SK-N-SH (cell line): ENCODE data around the gene LDLRAP1. TPM values are rescaled to one million over a fixed set of nuclear protein-coding genes. Genes with fewer than 3 reads are reported as not detected.

Source experiments
- CTCF ChIA-PET: fragments of 300-600, 350-600 bp; formaldehyde crosslinking; extraction: SDS; loops from one replicate; lab custom pipeline; 2021; lab: Yijun Ruan, JAX
- POLR2A ChIA-PET: fragments of 350-600 bp; sonication (Branson Sonifier 250); formaldehyde crosslinking; extraction: SDS; loops from one replicate; lab custom pipeline; 2020; ENCODE audit warnings: antibody characterized with exemption, inconsistent platforms; lab: Yijun Ruan, JAX
- DNase-seq: peaks from one replicate; pipeline ENCODE4 v3.0.0; 2012
- H2AFZ ChIP-seq: fragments of 200-600 bp; sonication (generic); 2 replicates; pipeline ENCODE4 v1.8.1; 2016; ENCODE audit warnings: antibody characterized with exemption, mild to moderate bottlenecking, low read depth
- H3F3A ChIP-seq: fragments of 200-600 bp; sonication (generic); replicated peaks from 2 replicates; pipeline ENCODE3; 2016; ENCODE audit warnings: antibody characterized with exemption, mild to moderate bottlenecking; ENCODE audit not compliant: insufficient read depth
- H3K27ac ChIP-seq, 2 experiments: fragments of 200-500 bp in 1 of 2; fragments of 200-600 bp in 1 of 2; sonication (Bioruptor generic) in 1 of 2; sonication (generic), shearing (Covaris generic) in 1 of 2; 2 replicates each; pipeline versions ENCODE4 v1.5.1 to v1.6.1; 2014 to 2016; ENCODE audit warnings: low read depth in 2 of 2, inconsistent platforms in 1 of 2, low read length in 1 of 2, mild to moderate bottlenecking in 1 of 2, mixed read lengths in 1 of 2
- H3K27me3 ChIP-seq: fragments of 200-600 bp; sonication (generic), shearing (Covaris generic); 2 replicates; pipeline ENCODE4 v1.6.1; 2016; ENCODE audit warnings: mixed run types; ENCODE audit not compliant: insufficient read depth
- H3K36me3 ChIP-seq, 2 experiments: fragments of 200-500 bp in 1 of 2; fragments of 200-600 bp in 1 of 2; sonication (Bioruptor generic) in 1 of 2; sonication (generic) in 1 of 2; replicated peaks in 1 of 2; 2 replicates each; pipeline versions ENCODE3 to v1.5.1; 2014 to 2016; ENCODE audit warnings: low read length in 1 of 2, mild to moderate bottlenecking in 1 of 2; ENCODE audit not compliant: insufficient read depth in 2 of 2, control insufficient read depth in 1 of 2
- H3K4me1 ChIP-seq, 2 experiments: fragments of 200-500 bp in 1 of 2; fragments of 200-600 bp in 1 of 2; sonication (Bioruptor generic) in 1 of 2; sonication (generic), shearing (Covaris generic) in 1 of 2; 2 replicates each; pipeline versions ENCODE4 v1.5.1 to v1.6.1; 2014 to 2016; ENCODE audit warnings: low read depth in 1 of 2, low read length in 1 of 2, mixed run types in 1 of 2; ENCODE audit not compliant: insufficient read depth in 2 of 2, control insufficient read depth in 1 of 2
- H3K4me2 ChIP-seq: fragments of 200-600 bp; sonication (generic), shearing (Covaris generic); 2 replicates; pipeline ENCODE4 v1.6.1; 2017; ENCODE audit warnings: mixed run types
- H3K4me3 ChIP-seq, 2 experiments: fragments of 200-500 bp in 1 of 2; fragments of 200-600 bp in 1 of 2; sonication (Bioruptor generic) in 1 of 2; sonication (generic), shearing (Covaris generic) in 1 of 2; 2 replicates each; pipeline versions ENCODE4 v1.5.1 to v1.8.1; 2014 to 2016; ENCODE audit warnings: low read depth in 2 of 2, inconsistent platforms in 1 of 2, low read length in 1 of 2, mild to moderate bottlenecking in 1 of 2, mixed read lengths in 1 of 2, moderate library complexity in 1 of 2
- H3K79me2 ChIP-seq: fragments of 200-600 bp; sonication (generic); 2 replicates; pipeline ENCODE4 v1.8.1; 2017; ENCODE audit warnings: mild to moderate bottlenecking; ENCODE audit not compliant: insufficient read depth
- H3K9ac ChIP-seq: fragments of 200-600 bp; sonication (generic); 2 replicates; pipeline ENCODE4 v1.6.1; 2017; ENCODE audit warnings: mixed run types
- H3K9me2 ChIP-seq: fragments of 200-600 bp; sonication (generic); 2 replicates; pipeline ENCODE4 v1.6.1; 2017; ENCODE audit warnings: mixed run types
- H3K9me3 ChIP-seq: fragments of 200-600 bp; sonication (generic); 2 replicates; pipeline ENCODE4 v1.6.1; 2017; ENCODE audit warnings: mixed run types, mild to moderate bottlenecking, moderate library complexity
- H4K20me1 ChIP-seq: fragments of 200-600 bp; sonication (generic); 2 replicates; pipeline ENCODE4 v1.6.1; 2017; ENCODE audit warnings: mild to moderate bottlenecking, mixed run types; ENCODE audit not compliant: insufficient read depth
- CHD2 ChIP-seq: fragments of 150-350 bp; IDR thresholded peaks from 2 replicates; pipeline ENCODE4 v1.6.1; 2018; ENCODE audit warnings: low read length; ENCODE audit not compliant: partially characterized antibody
- ELF1 ChIP-seq: IDR thresholded peaks from 2 replicates; pipeline ENCODE4 v1.4.0; 2012
- EP300 ChIP-seq, 2 experiments: IDR thresholded peaks; 2 replicates each; pipeline versions ENCODE4 v1.4.0 to v1.6.1; 2012; ENCODE audit warnings: borderline replicate concordance in 1 of 2, low read depth in 1 of 2, low read length in 1 of 2
- FOSL2 ChIP-seq: IDR thresholded peaks from 2 replicates; pipeline ENCODE4 v1.4.0; 2012; ENCODE audit warnings: low read depth, mild to moderate bottlenecking, moderate library complexity, borderline replicate concordance
- FOXM1 ChIP-seq: IDR thresholded peaks from 2 replicates; pipeline ENCODE4 v1.4.0; 2012; ENCODE audit warnings: low read depth, mild to moderate bottlenecking
- GATA2 ChIP-seq: sonication (generic); formaldehyde crosslinking; IDR thresholded peaks from 2 replicates; pipeline ENCODE4 v1.5.0; 2020; ENCODE audit warnings: mild to moderate bottlenecking, missing genetic modification reagents
- MEF2A ChIP-seq: IDR thresholded peaks from 2 replicates; pipeline ENCODE4 v1.4.0; 2012; ENCODE audit warnings: low read depth, borderline replicate concordance
- PBX3 ChIP-seq: IDR thresholded peaks from 2 replicates; pipeline ENCODE4; 2012
- POLR2AphosphoS5 ChIP-seq: IDR thresholded peaks from 2 replicates; pipeline ENCODE4 v1.6.1; 2012; ENCODE audit warnings: low read depth, low read length
- RAD21 ChIP-seq: IDR thresholded peaks from 2 replicates; pipeline ENCODE4 v1.6.1; 2012; ENCODE audit warnings: mild to moderate bottlenecking, low read length
- REST ChIP-seq: IDR thresholded peaks from 2 replicates; pipeline ENCODE4 v1.6.1; 2012; ENCODE audit warnings: mild to moderate bottlenecking, low read depth, low read length, moderate library complexity
- RXRA ChIP-seq: IDR thresholded peaks from 2 replicates; pipeline ENCODE4 v1.4.0; 2012; ENCODE audit warnings: low read depth, mild to moderate bottlenecking, borderline replicate concordance
- SIN3A ChIP-seq: IDR thresholded peaks from 2 replicates; pipeline ENCODE4 v1.6.1; 2012; ENCODE audit warnings: low read depth, mild to moderate bottlenecking, low read length, moderate library complexity, borderline replicate concordance
- SMC3 ChIP-seq: IDR thresholded peaks from 2 replicates; pipeline ENCODE4 v1.6.1; 2012; ENCODE audit warnings: low read depth, low read length, improper control_type of control experiment
- TCF12 ChIP-seq: IDR thresholded peaks from 2 replicates; pipeline ENCODE4 v1.4.0; 2012
- USF1 ChIP-seq: IDR thresholded peaks from 2 replicates; pipeline ENCODE4 v1.4.0; 2012; ENCODE audit warnings: low read depth, borderline replicate concordance
- WGBS: methylation state at CpG from one replicate; pipeline ENCODE4 v1.1.6; 2017; ENCODE audit warnings: low lambda C conversion rate; 5-methylcytosine and 5-hydroxymethylcytosine counted together
- polyA plus RNA-seq, 3 experiments: library from polyadenylated mRNA; depleted of rRNA; stranded (reverse); fragments of >200 nt; gene quantifications; 2 replicates each; pipeline ENCODE4 v1.2.3, GENCODE V29; 2012
- TF ChIP-seq, protein P1 (sequence below): fragments of 150-350 bp; IDR thresholded peaks from 2 replicates; pipeline ENCODE4 v1.6.1; 2017; ENCODE audit warnings: antibody characterized with exemption, low read length, low read depth, borderline replicate concordance

The LDLRAP1 gene
- polyA plus RNA-seq, 1 of the 3 experiments (the other 2 are of a cell fraction), result 19.1 TPM

GRCh38 chr1:25568090-25568833 is 24.9 kb downstream of the LDLRAP1 start:
- peaks cover 7% of the 10 kb centered on the region for H3F3A ChIP-seq
- peak overlapping the region; percentile 26; the same call in 1 of the 2 replicates for H3K4me2 ChIP-seq
- 83% methylated on average over 18 of the region's 21 CpGs for WGBS
- DNase-seq, result no peak
- H3K4me1 ChIP-seq, result peaks cover 0 to 11% of the 10 kb centered on the region in 2 experiments; a peak in 3 of 4 replicates
- no peaks in the 10 kb centered on the region for H4K20me1 ChIP-seq
- H2AFZ ChIP-seq, result no peak overlapping the region
- no peaks in the 10 kb centered on the region for H3K27me3 ChIP-seq
- H3K79me2 ChIP-seq, result no peaks in the 10 kb centered on the region
- no peak overlapping the region for H3K4me3 ChIP-seq
- TF ChIP-seq USF1, result no peak
- no peaks in the 10 kb centered on the region for H3K9me2 ChIP-seq
- H3K27ac ChIP-seq, result peak overlapping the region in 1 of 2 experiments; percentile 27; a peak in 1 of 4 replicates
- POLR2A ChIA-PET, result no interaction called here
- H3K36me3 ChIP-seq, result peaks cover 0 to 4% of the 10 kb centered on the region in 2 experiments
- H3K9me3 ChIP-seq, result no peaks in the 10 kb centered on the region
- CTCF ChIA-PET, result interaction anchor here (1.4 kb wide), 1 partner anchor 13 kb away, joined by 3 read pairs; no protein-coding TSS in a partner anchor
- no peak overlapping the region for H3K9ac ChIP-seq

DNA sequence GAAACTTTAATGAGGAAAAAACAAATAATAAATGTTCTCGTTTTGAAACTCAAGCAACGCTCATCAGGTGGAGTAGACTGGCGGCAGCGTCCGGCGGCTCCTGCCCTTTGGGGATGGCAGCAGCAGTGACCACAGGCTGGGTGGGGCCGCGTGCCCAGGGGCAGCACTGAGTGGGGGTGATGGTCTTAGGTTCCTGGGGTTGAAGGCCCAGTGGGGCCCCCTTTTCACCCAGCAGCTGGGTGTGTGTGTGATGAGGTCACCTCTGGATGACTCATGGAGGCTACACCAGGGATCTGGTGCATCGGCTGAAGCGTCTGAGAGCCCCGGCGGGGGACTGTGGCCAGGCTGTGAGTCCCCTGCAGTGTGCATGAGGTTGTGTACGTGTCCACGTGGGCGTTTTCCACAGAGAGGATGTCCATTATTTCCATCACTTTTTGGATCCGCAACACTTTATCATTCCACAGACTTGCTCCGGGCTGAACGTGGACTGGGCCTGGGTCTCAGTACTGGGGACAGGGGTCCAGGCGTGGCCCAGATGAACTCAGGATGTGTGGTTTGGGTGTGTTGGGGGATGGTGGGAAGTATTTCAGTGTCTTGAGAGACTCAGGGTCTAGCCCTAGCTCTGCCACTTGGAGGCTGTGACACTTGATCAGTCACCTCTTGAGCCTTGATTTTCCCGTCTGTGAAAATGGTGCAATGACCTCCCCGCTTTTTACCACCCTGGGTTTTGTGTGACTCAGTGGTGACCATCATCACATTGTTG is 25.6 kb downstream of the LDLRAP1 start:
- peaks cover 5 to 11% of the 10 kb centered on the region in 2 experiments; a peak in 3 of 4 replicates for H3K4me1 ChIP-seq
- H3K9me2 ChIP-seq, result no peaks in the 10 kb centered on the region
- H3K9me3 ChIP-seq, result no peaks in the 10 kb centered on the region
- 63% methylated on average over 15 of the region's 21 CpGs for WGBS
- DNase-seq, result no peak
- peak overlapping the region; percentile 26; the same call in 1 of the 2 replicates for H3K4me2 ChIP-seq
- H3K27me3 ChIP-seq, result no peaks in the 10 kb centered on the region
- H3K36me3 ChIP-seq, result peaks cover 0 to 4% of the 10 kb centered on the region in 2 experiments
- no peak overlapping the region for H3K9ac ChIP-seq
- H2AFZ ChIP-seq, result no peak overlapping the region
- H4K20me1 ChIP-seq, result no peaks in the 10 kb centered on the region
- peaks cover 7% of the 10 kb centered on the region for H3F3A ChIP-seq
- no peaks in the 10 kb centered on the region for H3K79me2 ChIP-seq
- ChIA-PET CTCF (interaction anchor here (1.0 to 1.3 kb wide), 2 partner anchors 11 to 19 kb away, joined by 3 to 4 read pairs; no protein-coding TSS in a partner anchor), POLR2A (no interaction called here)
- H3K27ac ChIP-seq, result peak overlapping the region in 1 of 2 experiments; percentile 27; a peak in 1 of 4 replicates
- H3K4me3 ChIP-seq, result no peak overlapping the region
- TF ChIP-seq SIN3A (no peak), PBX3 (no peak), RXRA (no peak), MEF2A (no peak), EP300 (IDR thresholded peaks at IDR 0.05; ENCODE audit: borderline replicate concordance in 1 of 2, low read depth in 1 of 2, low read length in 1 of 2) (no peak), SMC3 (no peak), RAD21 (no peak), POLR2AphosphoS5 (no peak), ELF1 (no peak), USF1 (no peak), CHD2 (no peak), FOSL2 (peak; percentile 83), FOXM1 (no peak), GATA2 (CRISPR knock-in tag) (no peak), TCF12 (peak; percentile 28; the same call in 1 of the 2 replicates), REST (no peak)
- TF ChIP-seq, protein P1, sequence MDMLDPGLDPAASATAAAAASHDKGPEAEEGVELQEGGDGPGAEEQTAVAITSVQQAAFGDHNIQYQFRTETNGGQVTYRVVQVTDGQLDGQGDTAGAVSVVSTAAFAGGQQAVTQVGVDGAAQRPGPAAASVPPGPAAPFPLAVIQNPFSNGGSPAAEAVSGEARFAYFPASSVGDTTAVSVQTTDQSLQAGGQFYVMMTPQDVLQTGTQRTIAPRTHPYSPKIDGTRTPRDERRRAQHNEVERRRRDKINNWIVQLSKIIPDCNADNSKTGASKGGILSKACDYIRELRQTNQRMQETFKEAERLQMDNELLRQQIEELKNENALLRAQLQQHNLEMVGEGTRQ, result no peak
